Measurements from ENCODE around the gene GTPBP3. TPM values are rescaled to one million over a fixed set of nuclear protein-coding genes. Genes with fewer than 3 reads are reported as not detected.

Gene GTPBP3
- total and polyA plus RNA-seq, 10 donors, result 13.0 to 44.1 (median 24.6) TPM

DNA sequence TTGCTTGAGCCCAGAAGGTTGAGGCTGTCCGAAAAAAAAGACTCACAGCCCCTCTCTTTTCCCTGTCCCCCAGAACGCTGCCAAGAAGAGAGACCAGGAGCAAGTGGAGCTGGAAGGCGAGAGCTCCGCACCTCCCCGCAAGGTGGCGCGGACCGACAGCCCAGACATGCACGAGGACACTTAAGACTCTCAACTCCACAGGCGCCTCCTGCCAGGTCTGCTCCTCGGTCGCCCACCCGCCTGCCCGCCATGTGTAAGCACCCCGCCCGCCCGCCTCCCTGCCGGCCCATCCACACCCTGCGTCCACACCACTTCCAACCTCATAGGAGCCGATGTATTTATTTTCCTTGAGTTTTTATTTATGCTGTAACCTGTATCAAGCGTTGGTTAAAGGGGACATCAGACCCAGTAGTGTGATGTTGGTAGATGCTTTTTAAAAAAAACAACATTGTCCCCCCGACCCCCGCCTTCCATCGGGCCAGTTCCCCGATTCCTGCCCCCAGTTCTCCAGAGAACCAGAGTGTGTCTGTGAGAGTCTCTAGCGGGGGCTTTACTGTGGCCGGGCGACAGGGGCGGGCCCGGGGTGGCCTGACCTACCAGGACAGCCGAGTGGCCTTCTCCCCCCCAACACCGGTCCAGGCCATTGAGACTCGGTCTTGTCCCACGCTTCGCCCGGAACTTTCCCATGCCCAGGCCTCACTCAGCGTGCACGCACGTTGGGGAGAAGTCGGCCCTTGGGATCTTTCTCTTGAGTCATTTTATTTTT, 17.7 kb upstream of the GTPBP3 start:
- Histone ChIP-seq H3K9me3 (no peaks in the 10 kb centered on the region), H3K27me3 (replicated peaks in 1 of 7) (no peaks in the 10 kb centered on the region), H3K4me3 (no peak overlapping the region), H3K27ac (no peak overlapping the region), H3K36me3 (peaks cover 0 to 84% (median 57%) of the 10 kb centered on the region in 6 donors), H3K4me1 (peaks cover 0 to 33% (median 7%) of the 10 kb centered on the region in 6 donors)
- DNase-seq, result no peak
- no peak for TF ChIP-seq POLR2A (IDR thresholded peaks at IDR 0.05)
- no peak for TF ChIP-seq POLR2AphosphoS5 (IDR thresholded peaks at IDR 0.05)
- TF ChIP-seq, protein P1, sequence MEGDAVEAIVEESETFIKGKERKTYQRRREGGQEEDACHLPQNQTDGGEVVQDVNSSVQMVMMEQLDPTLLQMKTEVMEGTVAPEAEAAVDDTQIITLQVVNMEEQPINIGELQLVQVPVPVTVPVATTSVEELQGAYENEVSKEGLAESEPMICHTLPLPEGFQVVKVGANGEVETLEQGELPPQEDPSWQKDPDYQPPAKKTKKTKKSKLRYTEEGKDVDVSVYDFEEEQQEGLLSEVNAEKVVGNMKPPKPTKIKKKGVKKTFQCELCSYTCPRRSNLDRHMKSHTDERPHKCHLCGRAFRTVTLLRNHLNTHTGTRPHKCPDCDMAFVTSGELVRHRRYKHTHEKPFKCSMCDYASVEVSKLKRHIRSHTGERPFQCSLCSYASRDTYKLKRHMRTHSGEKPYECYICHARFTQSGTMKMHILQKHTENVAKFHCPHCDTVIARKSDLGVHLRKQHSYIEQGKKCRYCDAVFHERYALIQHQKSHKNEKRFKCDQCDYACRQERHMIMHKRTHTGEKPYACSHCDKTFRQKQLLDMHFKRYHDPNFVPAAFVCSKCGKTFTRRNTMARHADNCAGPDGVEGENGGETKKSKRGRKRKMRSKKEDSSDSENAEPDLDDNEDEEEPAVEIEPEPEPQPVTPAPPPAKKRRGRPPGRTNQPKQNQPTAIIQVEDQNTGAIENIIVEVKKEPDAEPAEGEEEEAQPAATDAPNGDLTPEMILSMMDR (IDR thresholded peaks at IDR 0.05 in 8 of 11, conservative IDR thresholded peaks at IDR 0.05 in 3 of 11), result no peak
- intact Hi-C loops (cut with DNase I; ENCODE audit: low total_unique reads), result no loop called here
- 92 to 97% (median 93%) methylated on average over 39 to 40 of the region's 40 CpGs for WGBS, 5 donors

DNA sequence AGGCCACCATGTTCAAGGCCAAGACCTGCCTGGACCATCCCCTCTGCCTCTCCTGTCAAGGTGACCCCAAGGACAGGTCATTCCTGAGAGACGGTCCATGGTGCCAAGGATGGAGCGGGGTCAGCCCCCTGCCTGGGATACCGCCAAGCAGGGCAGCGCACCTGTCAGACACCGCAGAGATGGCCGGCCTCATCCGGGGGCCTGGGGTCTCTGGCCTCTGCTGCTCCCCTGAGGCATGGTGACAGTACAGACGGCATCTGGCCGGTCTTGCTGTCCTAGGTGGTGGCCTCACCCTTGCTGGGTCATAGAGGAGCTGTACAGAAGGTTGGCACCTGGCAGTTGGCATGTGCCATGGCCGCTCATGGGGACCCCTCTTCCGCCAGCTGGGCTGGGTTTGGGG, 16.9 kb upstream of the GTPBP3 start:
- TF ChIP-seq, protein P1 (IDR thresholded peaks at IDR 0.05 in 8 of 11, conservative IDR thresholded peaks at IDR 0.05 in 3 of 11), result no peak
- peak in 2 of 3 donors; percentile 5 to 18 for TF ChIP-seq POLR2AphosphoS5 (IDR thresholded peaks at IDR 0.05)
- DNase-seq, result no peak
- WGBS, 5 donors, result 83 to 91% (median 88%) methylated on average over 6 to 11 of the region's 11 CpGs
- intact Hi-C loops (cut with DNase I; ENCODE audit: low total_unique reads), result no loop called here
- Histone ChIP-seq H3K9me3 (no peaks in the 10 kb centered on the region), H3K36me3 (peaks cover 0 to 82% (median 53%) of the 10 kb centered on the region in 6 donors), H3K4me1 (peaks cover 0 to 33% (median 7%) of the 10 kb centered on the region in 6 donors), H3K4me3 (no peak overlapping the region), H3K27ac (no peak overlapping the region), H3K27me3 (replicated peaks in 1 of 7) (no peaks in the 10 kb centered on the region)

DNA sequence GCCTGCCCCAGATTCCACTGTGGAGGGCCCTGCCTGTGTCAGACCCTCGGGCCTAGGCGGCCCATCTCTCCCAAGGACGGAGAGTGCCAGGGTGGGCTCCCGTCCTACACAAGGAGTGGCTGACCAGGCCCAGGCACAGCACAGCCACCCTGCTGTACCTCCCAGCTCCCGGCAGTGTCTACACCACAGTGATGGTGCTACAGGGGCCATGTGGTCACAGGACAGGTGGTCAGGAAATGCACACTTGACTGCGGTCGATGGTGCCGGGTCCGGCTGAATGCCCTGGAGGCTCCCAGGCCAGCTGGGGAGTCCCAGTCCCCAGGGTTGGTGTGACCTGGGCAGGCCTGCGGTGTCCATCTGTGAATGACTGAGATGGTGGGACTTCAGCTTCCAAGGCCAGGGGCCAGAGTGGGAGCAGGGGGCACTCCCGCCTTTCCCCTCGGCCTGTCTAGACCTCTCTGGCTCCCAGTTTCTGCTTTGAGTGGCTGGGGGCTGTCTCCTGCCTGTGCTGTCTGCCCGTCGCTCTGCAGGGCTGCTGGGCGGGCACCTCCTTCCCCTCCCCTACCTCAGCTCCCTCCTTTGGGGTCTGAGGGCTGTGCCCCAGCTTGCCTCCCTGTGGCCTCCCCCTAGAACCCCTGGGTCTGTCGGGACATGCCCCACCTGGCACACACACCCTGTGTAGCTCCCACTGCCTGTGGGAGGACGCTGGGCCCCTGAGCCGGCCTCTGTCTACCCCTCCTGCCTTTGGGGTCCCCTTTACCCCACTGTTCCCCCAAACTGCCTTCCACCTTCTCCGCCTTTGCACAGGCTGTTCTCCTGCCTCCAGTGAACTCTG, 15.5 kb upstream of the GTPBP3 start:
- DNase-seq, result no peak
- peak in 1 of 3 donors; percentile 55 for TF ChIP-seq POLR2AphosphoS5 (IDR thresholded peaks at IDR 0.05)
- TF ChIP-seq, protein P1 (IDR thresholded peaks at IDR 0.05 in 8 of 11, conservative IDR thresholded peaks at IDR 0.05 in 3 of 11), result no peak
- H3K4me1 ChIP-seq, result peaks cover 0 to 30% (median 7%) of the 10 kb centered on the region in 6 donors
- intact Hi-C loops (cut with DNase I; ENCODE audit: low total_unique reads), result no loop called here
- H3K9me3 ChIP-seq, result no peaks in the 10 kb centered on the region
- 80 to 95% (median 87%) methylated on average over 9 to 19 of the region's 19 CpGs for WGBS, 5 donors
- H3K27ac ChIP-seq, result no peak overlapping the region
- H3K36me3 ChIP-seq, result peaks cover 0 to 68% (median 39%) of the 10 kb centered on the region in 6 donors
- no peak overlapping the region for H3K4me3 ChIP-seq
- no peaks in the 10 kb centered on the region for H3K27me3 ChIP-seq (replicated peaks in 1 of 7)

DNA sequence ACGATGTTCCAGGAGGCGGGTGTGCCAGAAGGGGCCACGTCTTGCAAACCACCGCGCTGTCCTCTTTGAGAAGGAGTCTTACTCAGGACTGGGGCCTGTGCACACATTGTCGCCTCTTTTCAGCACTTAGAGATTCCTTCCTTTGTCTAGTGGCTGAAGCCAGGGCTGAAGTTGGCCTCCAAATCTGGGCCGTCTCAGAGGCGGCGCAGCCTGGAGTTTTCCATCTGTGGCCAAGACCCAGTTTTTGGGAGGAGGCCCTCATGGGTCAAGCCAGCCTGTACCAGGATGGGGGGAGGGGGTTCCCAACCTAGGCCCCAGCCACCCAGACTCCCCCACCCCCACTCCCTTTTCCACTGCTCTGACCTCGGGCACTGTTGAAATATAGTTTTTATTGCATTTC, 14.5 kb upstream of the GTPBP3 start:
- intact Hi-C loops (cut with DNase I; ENCODE audit: low total_unique reads), result no loop called here
- Histone ChIP-seq H3K27ac (no peak overlapping the region), H3K27me3 (replicated peaks in 1 of 7) (no peaks in the 10 kb centered on the region), H3K4me3 (no peak overlapping the region), H3K4me1 (peaks cover 0 to 25% (median 10%) of the 10 kb centered on the region in 6 donors), H3K36me3 (peaks cover 0 to 58% (median 37%) of the 10 kb centered on the region in 6 donors), H3K9me3 (no peaks in the 10 kb centered on the region)
- no peak for TF ChIP-seq POLR2A (IDR thresholded peaks at IDR 0.05)
- TF ChIP-seq, protein P1 (IDR thresholded peaks at IDR 0.05 in 8 of 11, conservative IDR thresholded peaks at IDR 0.05 in 3 of 11), result no peak
- TF ChIP-seq POLR2AphosphoS5 (IDR thresholded peaks at IDR 0.05), result no peak
- DNase-seq, result no peak
- WGBS, 5 donors, result 71 to 85% (median 79%) methylated on average over 10 of the region's 10 CpGs

All from spleen (tissue), 11 donors.